GM12878 (cell line): ENCODE results near the gene RABL2A. TPM values are rescaled to one million over a fixed set of nuclear protein-coding genes. Genes with fewer than 3 reads are reported as not detected.
"Not testable (repeated sequence)": the region's sequence is repeated elsewhere in the genome, so short reads cannot be mapped to it uniquely, and the experiment has no call there.

Experiments
- ATAC-seq: fragments of 200-7000 bp; cut with Tn5 transposase; 3 replicates; pipeline ENCODE4 v1.9.1; 2020; ENCODE audit warnings: mild to moderate bottlenecking, moderate library complexity
- BruUV-seq: library from RNA; stranded (reverse); fragments of 400-500 nt; replicated peaks from 2 replicates; lab custom pipeline; 2021; lab: Mats Ljungman, UMichigan
- CTCF ChIA-PET: fragments of 300-600 bp; sonication (Branson Sonifier 250); formaldehyde crosslinking; extraction: SDS; loops from one replicate; lab custom pipeline; 2021; ENCODE audit warnings: inconsistent platforms; lab: Yijun Ruan, JAX
- POLR2A ChIA-PET: fragments of 350-600 bp; formaldehyde crosslinking; extraction: SDS; loops from one replicate; lab custom pipeline; 2021; ENCODE audit warnings: inconsistent platforms; lab: Charles Lee
- RAD21 ChIA-PET: fragments of 300-600 bp; sonication (Branson Sonifier 250); formaldehyde crosslinking; loops from one replicate; lab custom pipeline; 2023; ENCODE audit warnings: antibody characterized with exemption; ENCODE audit not compliant: unreplicated experiment; lab: Charles Lee
- SMC1A ChIA-PET: fragments of 300-600 bp; sonication (Branson Sonifier 250); formaldehyde crosslinking; loops from one replicate; lab custom pipeline; 2023; ENCODE audit not compliant: unreplicated experiment, uncharacterized antibody; lab: Charles Lee
- DNase-seq: peaks from one replicate; pipeline ENCODE4 v3.0.0-alpha.2; 2011; ENCODE audit warnings: low read depth, low spot score
- FAIRE-seq: peaks from 3 replicates; lab custom pipeline; 2011; peaks lifted over from hg19 to GRCh38; lab: Jason Lieb, UNC
- H2AFZ ChIP-seq: 2 replicates; pipeline ENCODE4 v1.6.0; 2011; ENCODE audit warnings: low read depth, low read length, control low read depth; ENCODE audit not compliant: control insufficient read depth
- H3K27ac ChIP-seq: 2 replicates; pipeline ENCODE4 v1.5.1; 2011; ENCODE audit warnings: control low read depth; ENCODE audit not compliant: control insufficient read depth, insufficient read depth
- H3K27me3 ChIP-seq, 2 experiments: replicated peaks in 1 of 2; 2 replicates each; pipeline versions ENCODE4 v1.6.0 to v1.6.1; 2011; ENCODE audit warnings: low read length in 1 of 2; ENCODE audit not compliant: control insufficient read depth in 2 of 2, insufficient read depth in 2 of 2
- H3K36me3 ChIP-seq, 2 experiments: 2 replicates each; pipeline ENCODE4 v1.5.1; 2011; ENCODE audit warnings: low read length in 1 of 2; ENCODE audit not compliant: control insufficient read depth in 2 of 2, insufficient read depth in 2 of 2
- H3K4me1 ChIP-seq: 2 replicates; pipeline ENCODE4 v1.6.1; 2011; ENCODE audit warnings: mild to moderate bottlenecking, low read length, moderate library complexity, mixed read lengths; ENCODE audit not compliant: control insufficient read depth, insufficient read depth
- H3K4me2 ChIP-seq: 2 replicates; pipeline ENCODE4 v1.6.0; 2011; ENCODE audit warnings: control low read depth; ENCODE audit not compliant: control insufficient read depth, insufficient read depth
- H3K4me3 ChIP-seq: fragments of 200-600 bp; sonication (generic); 2 replicates; pipeline ENCODE4 v1.5.1; 2016
- H3K79me2 ChIP-seq: 2 replicates; pipeline ENCODE4 v1.6.0; 2011; ENCODE audit warnings: low read length; ENCODE audit not compliant: control insufficient read depth, insufficient read depth
- H3K9ac ChIP-seq: 2 replicates; pipeline ENCODE4 v1.8.0; 2011; ENCODE audit warnings: low read length, control low read depth, mixed read lengths; ENCODE audit not compliant: control insufficient read depth, insufficient read depth
- H3K9me3 ChIP-seq: replicated peaks from 3 replicates; pipeline ENCODE4 v1.5.1; 2011; ENCODE audit warnings: mild to moderate bottlenecking, low read length; ENCODE audit not compliant: control insufficient read depth, insufficient read depth
- H4K20me1 ChIP-seq: 2 replicates; pipeline ENCODE4 v1.6.0; 2011; ENCODE audit not compliant: control insufficient read depth, insufficient read depth
- WGBS: methylation state at CpG from one replicate; pipeline ENCODE4 v1.1.6; 2016; ENCODE audit warnings: low lambda C conversion rate; ENCODE audit not compliant: insufficient replicate concordance, insufficient coverage; ENCODE audit errors: missing lambda C conversion rate; 5-methylcytosine and 5-hydroxymethylcytosine counted together
- in situ Hi-C: fragments of 300-500 bp; cut with MboI; formaldehyde crosslinking; loops from 9 replicates; pipeline ENCODE4 v1.14.3; 2018; ENCODE audit warnings: mixed read lengths
- intact Hi-C: fragments of 100-400 bp; cut with micrococcal nuclease; formaldehyde crosslinking; loops from one replicate; pipeline ENCODE4 v1.14.2; 2022; ENCODE audit not compliant: unreplicated experiment
- polyA plus RNA-seq, 11 experiments: library from polyadenylated mRNA; depleted of rRNA in 4 of 11; unstranded in 6 of 11; stranded (reverse) in 5 of 11; fragments of >200 nt; fragmentation: Nextera tagmentation in 4 of 11; fragmentation: Illumina TruSeq in 1 of 11; extraction: Ambion mirVana in 4 of 11; extraction: Trizol in 1 of 11; gene quantifications; 1 replicate in 1 of 11; 2 replicates in 10 of 11; pipeline versions ENCODE4 v1.2.1 to v1.2.3, GENCODE V29; 2011 to 2016; ENCODE audit warnings: inconsistent platforms in 2 of 11, missing spikeins in 2 of 11, low read depth in 1 of 11
- total RNA-seq, 4 experiments: library from RNA; depleted of rRNA in 3 of 4; stranded (reverse); fragments of >200 nt in 3 of 4; fragmentation: Illumina TruSeq in 1 of 4; extraction: Trizol in 1 of 4; gene quantifications; 2 replicates each; pipeline versions ENCODE4 v1.2.1 to v1.2.3, GENCODE V29; 2013 to 2021

The RABL2A gene
- total and polyA plus RNA-seq, 10 of the 15 experiments (the other 5 are each of a cell fraction or from before 2014, with no cell fraction given) = 0.87 to 17.9 (median 9.7) TPM

DNA sequence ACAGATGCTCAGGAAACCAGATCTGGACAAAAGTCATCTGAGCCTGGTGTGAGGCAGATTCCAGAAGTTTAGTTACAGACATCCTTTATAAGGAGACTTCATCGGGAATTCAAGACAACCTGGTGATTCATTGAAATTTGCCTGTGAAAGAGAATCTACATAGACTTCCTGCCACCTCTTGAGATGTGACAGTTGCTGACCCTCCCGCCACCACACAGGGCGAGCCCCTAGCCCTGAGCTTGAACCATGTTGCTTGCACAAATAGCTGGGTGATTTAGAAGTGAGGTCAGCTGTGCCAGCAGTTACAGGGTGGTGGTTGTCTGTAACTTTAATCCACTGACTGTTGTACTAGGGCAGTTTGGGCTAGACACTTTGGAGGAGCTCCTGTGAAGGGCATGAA lies 11.0 kb downstream of the RABL2A start:
- H3K9ac ChIP-seq, H3K79me2 ChIP-seq, H3K9me3 ChIP-seq, FAIRE-seq, DNase-seq, intact Hi-C loops, ATAC-seq, in situ Hi-C loops, H3K4me3 ChIP-seq, BruUV-seq, H3K27me3 ChIP-seq, CTCF ChIA-PET, H3K27ac ChIP-seq, H2AFZ ChIP-seq, POLR2A ChIA-PET, RAD21 ChIA-PET, H3K4me2 ChIP-seq, H4K20me1 ChIP-seq, H3K4me1 ChIP-seq, H3K36me3 ChIP-seq: not testable (repeated sequence)
- SMC1A ChIA-PET = interaction anchor here (0.6 kb wide), 1 partner anchor 82 kb away, joined by 4 read pairs; no protein-coding TSS in a partner anchor
- WGBS = 36% methylated on average over 1 of the region's 3 CpGs

DNA sequence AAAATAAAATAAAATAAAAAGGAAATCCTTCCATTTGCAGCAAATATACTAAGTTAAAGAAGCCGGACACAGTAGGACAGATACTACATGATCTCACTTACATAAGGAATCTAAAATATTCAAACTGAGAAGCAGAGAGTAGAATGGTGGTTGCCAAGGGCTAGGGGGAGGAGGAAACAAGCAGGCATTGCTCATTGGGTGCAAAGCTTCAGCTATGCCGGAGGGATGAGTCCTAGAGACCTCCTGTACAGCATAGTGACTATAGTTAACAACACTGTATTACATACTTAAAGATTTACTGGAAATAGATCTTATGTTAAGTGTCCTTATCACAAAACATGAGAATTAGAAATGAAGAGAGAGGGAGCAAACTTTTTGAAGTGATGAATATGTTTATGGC lies 19.2 kb downstream of the RABL2A start:
- H3K79me2 ChIP-seq, H3K27ac ChIP-seq, POLR2A ChIA-PET, H3K9me3 ChIP-seq, H4K20me1 ChIP-seq, H3K4me3 ChIP-seq, BruUV-seq, SMC1A ChIA-PET, RAD21 ChIA-PET, H3K9ac ChIP-seq, H3K36me3 ChIP-seq, H3K4me2 ChIP-seq, CTCF ChIA-PET, ATAC-seq, intact Hi-C loops, H3K27me3 ChIP-seq, in situ Hi-C loops, DNase-seq, FAIRE-seq, H3K4me1 ChIP-seq, H2AFZ ChIP-seq: not testable (repeated sequence)
- WGBS = 84% methylated on average over 2 of the region's 2 CpGs

DNA sequence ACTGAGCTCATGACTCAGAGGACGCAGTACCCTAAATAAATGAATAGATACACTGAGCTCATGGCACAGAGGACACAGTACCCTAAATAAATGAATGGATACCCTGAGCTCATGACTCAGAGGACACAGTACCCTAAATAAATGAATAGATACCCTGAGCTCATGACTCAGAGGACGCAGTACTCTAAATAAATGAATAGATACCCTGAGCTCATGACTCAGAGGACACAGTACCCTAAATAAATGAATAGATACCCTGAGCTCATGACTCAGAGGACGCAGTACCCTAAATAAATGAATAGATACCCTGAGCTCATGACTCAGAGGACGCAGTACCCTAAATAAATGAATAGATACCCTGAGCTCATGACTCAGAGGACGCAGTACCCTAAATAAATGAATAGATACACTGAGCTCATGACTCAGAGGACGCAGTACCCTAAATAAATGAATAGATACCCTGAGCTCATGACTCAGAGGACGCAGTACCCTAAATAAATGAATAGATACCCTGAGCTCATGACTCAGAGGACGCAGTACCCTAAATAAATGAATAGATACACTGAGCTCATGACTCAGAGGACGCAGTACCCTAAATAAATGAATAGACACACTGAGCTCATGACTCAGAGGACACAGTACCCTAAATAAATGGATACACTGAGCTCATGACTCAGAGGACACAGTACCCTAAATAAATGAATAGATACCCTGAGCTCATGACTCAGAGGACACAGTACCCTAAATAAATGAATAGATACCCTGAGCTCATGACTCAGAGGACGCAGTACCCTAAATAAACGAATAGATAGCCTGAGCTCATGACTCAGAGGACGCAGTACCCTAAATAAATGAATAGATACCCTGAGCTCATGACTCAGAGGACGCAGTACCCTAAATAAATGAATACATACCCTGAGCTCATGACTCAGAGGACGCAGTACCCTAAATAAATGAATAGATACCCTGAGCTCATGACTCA lies 24.1 kb downstream of the RABL2A start:
- H3K27me3 ChIP-seq, RAD21 ChIA-PET, H3K27ac ChIP-seq, DNase-seq, H4K20me1 ChIP-seq, intact Hi-C loops, H3K4me1 ChIP-seq, POLR2A ChIA-PET, H3K36me3 ChIP-seq, H3K9me3 ChIP-seq, SMC1A ChIA-PET, ATAC-seq, BruUV-seq, H3K79me2 ChIP-seq, FAIRE-seq, H3K4me2 ChIP-seq, H2AFZ ChIP-seq, H3K9ac ChIP-seq, H3K4me3 ChIP-seq, in situ Hi-C loops: not testable (repeated sequence)
- 14% methylated on average over 7 of the region's 14 CpGs for WGBS
- CTCF ChIA-PET = interaction anchor here (1.1 kb wide), 1 partner anchor 47 kb away, joined by 3 read pairs; no protein-coding TSS in a partner anchor

DNA sequence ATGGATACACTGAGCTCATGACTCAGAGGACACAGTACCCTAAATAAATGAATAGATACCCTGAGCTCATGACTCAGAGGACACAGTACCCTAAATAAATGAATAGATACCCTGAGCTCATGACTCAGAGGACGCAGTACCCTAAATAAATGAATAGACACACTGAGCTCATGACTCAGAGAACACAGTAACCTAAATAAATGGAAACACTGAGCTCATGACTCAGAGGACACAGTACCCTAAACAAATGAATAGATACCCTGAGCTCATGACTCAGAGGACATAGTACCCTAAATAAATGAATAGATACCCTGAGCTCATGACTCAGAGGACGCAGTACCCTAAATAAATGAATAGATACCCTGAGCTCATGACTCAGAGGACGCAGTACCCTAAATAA lies 25.5 kb downstream of the RABL2A start:
- H3K79me2 ChIP-seq, POLR2A ChIA-PET, in situ Hi-C loops, H3K27ac ChIP-seq, H3K4me3 ChIP-seq, intact Hi-C loops, ATAC-seq, BruUV-seq, H4K20me1 ChIP-seq, H3K4me2 ChIP-seq, RAD21 ChIA-PET, SMC1A ChIA-PET, CTCF ChIA-PET, DNase-seq, H3K4me1 ChIP-seq, FAIRE-seq, H2AFZ ChIP-seq, H3K36me3 ChIP-seq, H3K27me3 ChIP-seq, H3K9ac ChIP-seq, H3K9me3 ChIP-seq: not testable (repeated sequence)
- 0% methylated on average over 1 of the region's 3 CpGs for WGBS
